ENCODE data around the gene DNAJC4. TPM values are rescaled to one million over a fixed set of nuclear protein-coding genes. Genes with fewer than 3 reads are reported as not detected.

The DNAJC4 gene
- total RNA-seq, 6 experiments from 2014 or later = 21.7 to 29.5 (median 23.2) TPM

DNA sequence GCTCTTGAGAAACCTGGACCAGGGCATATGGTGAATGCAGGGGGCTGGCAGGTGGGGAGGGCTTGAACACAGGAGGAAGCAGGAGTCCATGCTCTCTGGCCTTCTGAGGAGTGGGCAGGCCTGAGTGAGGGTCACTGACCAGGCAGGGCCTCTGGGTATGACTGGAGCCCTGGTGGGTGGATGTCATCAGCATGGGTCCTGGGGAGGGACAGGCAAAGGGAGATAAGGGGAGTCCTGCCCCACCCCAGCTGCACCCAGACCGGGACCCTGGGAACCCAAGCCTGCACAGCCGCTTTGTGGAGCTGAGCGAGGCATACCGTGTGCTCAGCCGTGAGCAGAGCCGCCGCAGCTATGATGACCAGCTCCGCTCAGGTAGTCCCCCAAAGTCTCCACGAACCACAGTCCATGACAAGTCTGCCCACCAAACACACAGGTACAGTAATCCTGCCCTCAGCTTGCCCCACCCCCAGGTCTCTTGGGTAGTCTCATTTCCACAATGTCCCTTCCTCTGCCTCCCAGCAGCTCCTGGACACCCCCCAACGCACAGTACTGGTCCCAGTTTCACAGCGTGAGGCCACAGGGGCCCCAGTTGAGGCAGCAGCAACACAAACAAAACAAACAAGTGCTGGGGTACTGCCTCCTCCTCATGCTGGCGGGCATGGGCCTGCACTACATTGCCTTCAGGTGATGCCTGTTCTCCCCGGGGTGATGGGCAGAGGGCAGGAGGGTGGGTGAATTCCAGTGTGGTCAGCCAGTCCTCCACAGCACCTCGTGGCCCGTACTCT, 2.0 kb downstream of the DNAJC4 start:
- no peaks in the 10 kb centered on the region for H3K9me3 Mint-ChIP-seq
- H3K36me3 Mint-ChIP-seq (ENCODE audit: low read depth) = no peaks in the 10 kb centered on the region
- no peak overlapping the region; the same call in 1 of the 2 replicates for H3K4me3 Mint-ChIP-seq
- TF ChIP-seq, protein P1, sequence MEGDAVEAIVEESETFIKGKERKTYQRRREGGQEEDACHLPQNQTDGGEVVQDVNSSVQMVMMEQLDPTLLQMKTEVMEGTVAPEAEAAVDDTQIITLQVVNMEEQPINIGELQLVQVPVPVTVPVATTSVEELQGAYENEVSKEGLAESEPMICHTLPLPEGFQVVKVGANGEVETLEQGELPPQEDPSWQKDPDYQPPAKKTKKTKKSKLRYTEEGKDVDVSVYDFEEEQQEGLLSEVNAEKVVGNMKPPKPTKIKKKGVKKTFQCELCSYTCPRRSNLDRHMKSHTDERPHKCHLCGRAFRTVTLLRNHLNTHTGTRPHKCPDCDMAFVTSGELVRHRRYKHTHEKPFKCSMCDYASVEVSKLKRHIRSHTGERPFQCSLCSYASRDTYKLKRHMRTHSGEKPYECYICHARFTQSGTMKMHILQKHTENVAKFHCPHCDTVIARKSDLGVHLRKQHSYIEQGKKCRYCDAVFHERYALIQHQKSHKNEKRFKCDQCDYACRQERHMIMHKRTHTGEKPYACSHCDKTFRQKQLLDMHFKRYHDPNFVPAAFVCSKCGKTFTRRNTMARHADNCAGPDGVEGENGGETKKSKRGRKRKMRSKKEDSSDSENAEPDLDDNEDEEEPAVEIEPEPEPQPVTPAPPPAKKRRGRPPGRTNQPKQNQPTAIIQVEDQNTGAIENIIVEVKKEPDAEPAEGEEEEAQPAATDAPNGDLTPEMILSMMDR (IDR thresholded peaks at IDR 0.05) = no peak
- H3K4me1 Mint-ChIP-seq (ENCODE audit: low read depth) = peaks cover 26% of the 10 kb centered on the region
- no peak overlapping the region for H3K27ac Mint-ChIP-seq
- no peak for DNase-seq
- no peaks in the 10 kb centered on the region; the same call in 1 of the 2 replicates for H3K27me3 Mint-ChIP-seq (ENCODE audit: insufficient read depth)

DNA sequence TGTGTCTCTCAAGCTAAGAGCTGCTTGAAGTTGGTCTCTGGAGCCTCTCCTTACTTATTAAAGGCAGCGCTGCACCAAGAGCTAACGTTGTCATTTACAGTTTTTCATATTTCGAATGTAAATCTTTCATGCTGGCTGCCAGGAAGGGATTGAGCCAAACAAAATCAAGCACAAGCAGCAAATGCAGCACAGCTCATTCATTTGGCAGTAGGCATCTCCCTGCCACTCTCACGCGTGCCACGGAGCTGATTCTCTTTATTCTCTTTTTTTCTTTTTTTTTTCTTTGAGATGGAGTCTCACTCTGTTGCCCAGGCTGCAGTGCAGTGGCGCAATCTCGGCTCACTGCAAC, 2.6 kb downstream of the DNAJC4 start:
- no peak for DNase-seq
- no peak overlapping the region for H3K27ac Mint-ChIP-seq
- H3K27me3 Mint-ChIP-seq (ENCODE audit: insufficient read depth) = no peaks in the 10 kb centered on the region
- no peaks in the 10 kb centered on the region for H3K36me3 Mint-ChIP-seq (ENCODE audit: low read depth)
- TF ChIP-seq, protein P1 (IDR thresholded peaks at IDR 0.05) = no peak
- H3K4me3 Mint-ChIP-seq = no peak overlapping the region
- peaks cover 22% of the 10 kb centered on the region for H3K4me1 Mint-ChIP-seq (ENCODE audit: low read depth)
- no peaks in the 10 kb centered on the region for H3K9me3 Mint-ChIP-seq

DNA sequence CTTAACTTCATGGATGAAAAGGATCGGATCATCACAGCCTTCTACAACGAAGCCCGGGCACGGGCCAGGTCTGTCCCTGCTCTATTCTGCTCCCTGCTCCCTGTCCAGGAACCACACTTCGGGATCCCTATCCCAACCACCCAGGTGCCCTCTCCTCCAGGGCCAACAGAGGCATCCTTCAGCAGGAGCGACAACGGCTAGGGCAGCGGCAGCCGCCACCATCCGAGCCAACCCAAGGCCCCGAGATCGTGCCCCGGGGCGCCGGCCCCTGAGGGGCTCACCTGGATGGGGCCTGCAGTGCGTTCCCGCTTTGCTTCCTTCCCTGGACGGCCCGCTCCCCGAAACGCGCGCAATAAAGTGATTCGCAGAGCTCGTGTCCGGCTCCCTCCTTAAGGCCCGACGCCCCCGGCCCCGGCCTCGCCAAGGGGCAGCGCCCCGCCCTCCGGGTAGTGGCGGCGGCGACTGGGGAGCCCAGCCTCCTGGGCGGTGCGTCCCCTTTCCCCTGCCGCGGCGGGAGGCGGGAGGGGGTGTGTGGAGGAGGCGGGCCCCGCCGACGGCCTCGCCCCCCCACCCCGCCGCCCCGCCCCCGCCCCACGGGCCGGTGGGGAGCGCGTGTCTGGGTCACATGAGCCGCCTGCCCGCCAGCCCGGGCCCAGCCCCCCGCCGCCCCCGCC, 3.7 kb downstream of the DNAJC4 start, which contains the start of gene VEGFB:
VEGFB (plus strand) TSS at position 672 of the 674 bp plus-strand sequence. CDS start 250 bp downstream, outside the sequence.
- no peaks in the 10 kb centered on the region for H3K9me3 Mint-ChIP-seq
- no peaks in the 10 kb centered on the region for H3K27me3 Mint-ChIP-seq (ENCODE audit: insufficient read depth)
- H3K27ac Mint-ChIP-seq = peak within 1 kb of the TSS; percentile 26; the same call in 1 of the 2 replicates
- no peak for DNase-seq
- TF ChIP-seq, protein P1 (IDR thresholded peaks at IDR 0.05) = no peak
- H3K36me3 Mint-ChIP-seq (ENCODE audit: low read depth) = no peaks in the 10 kb centered on the region
- peak within 1 kb of the TSS; percentile 84 for H3K4me3 Mint-ChIP-seq
- H3K4me1 Mint-ChIP-seq (ENCODE audit: low read depth) = peaks cover 22% of the 10 kb centered on the region

DNA sequence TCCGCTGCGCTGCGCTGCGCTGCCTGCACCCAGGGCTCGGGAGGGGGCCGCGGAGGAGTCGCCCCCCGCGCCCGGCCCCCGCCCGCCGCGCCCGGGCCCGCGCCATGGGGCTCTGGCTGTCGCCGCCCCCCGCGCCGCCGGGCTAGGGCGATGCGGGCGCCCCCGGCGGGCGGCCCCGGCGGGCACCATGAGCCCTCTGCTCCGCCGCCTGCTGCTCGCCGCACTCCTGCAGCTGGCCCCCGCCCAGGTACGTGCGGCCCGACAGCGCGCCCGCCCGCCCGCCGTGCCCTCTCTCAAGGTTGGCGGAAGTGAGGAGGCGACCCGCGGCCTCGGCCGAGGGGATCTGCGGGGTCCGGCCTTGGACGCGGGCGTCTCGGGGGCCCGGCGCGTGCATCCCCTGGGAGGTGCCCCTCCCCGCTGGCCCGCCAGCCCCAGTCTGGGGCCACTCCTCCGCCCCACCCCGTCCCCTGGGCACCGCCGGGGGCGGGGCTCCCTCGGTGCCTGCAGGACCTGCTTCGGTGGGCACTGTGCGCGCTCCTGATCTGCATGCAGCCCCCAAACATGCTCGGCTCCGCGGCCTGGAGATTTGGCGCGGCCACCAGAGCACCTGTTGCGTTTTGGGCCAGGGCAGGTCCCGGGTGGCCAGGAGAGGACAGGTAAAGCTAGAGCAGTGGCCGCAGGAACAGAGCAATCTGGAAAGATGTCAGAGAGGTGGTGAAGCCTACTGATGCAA, 4.5 kb downstream of the DNAJC4 start:
- TF ChIP-seq, protein P1 (IDR thresholded peaks at IDR 0.05) = peak; percentile 30
- no peak overlapping the region for H3K27ac Mint-ChIP-seq
- H3K4me3 Mint-ChIP-seq = peak overlapping the region; percentile 84
- DNase-seq = no peak
- H3K9me3 Mint-ChIP-seq = no peaks in the 10 kb centered on the region
- peaks cover 16% of the 10 kb centered on the region for H3K4me1 Mint-ChIP-seq (ENCODE audit: low read depth)
- H3K27me3 Mint-ChIP-seq (ENCODE audit: insufficient read depth) = no peaks in the 10 kb centered on the region
- no peaks in the 10 kb centered on the region for H3K36me3 Mint-ChIP-seq (ENCODE audit: low read depth)

DNA sequence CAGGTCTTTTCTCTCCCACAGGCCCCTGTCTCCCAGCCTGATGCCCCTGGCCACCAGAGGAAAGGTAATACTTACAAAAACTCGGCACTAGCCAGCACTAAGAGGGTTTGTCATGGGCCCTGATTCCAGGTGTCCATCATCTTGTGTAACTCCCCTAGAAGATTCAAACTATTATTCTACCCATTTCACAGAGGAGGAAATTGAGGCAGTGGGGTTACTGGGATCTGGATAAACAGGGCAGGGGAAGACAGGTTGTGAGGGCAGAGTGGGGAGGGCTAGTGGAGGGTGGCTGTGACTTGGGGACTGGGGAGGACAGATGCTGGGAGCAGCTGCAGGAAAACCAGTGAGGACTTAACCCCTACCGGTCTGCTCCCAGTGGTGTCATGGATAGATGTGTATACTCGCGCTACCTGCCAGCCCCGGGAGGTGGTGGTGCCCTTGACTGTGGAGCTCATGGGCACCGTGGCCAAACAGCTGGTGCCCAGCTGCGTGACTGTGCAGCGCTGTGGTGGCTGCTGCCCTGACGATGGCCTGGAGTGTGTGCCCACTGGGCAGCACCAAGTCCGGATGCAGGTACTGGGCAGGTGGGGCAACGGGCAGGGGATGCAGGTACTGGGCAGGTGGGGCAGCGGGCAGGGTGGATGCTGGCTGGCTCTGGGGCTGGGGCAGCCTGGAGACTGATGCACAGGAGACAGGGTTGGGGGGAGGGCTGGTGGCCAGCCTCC, 5.3 kb downstream of the DNAJC4 start:
- Mint-ChIP-seq H3K27me3 (ENCODE audit: insufficient read depth) (no peaks in the 10 kb centered on the region), H3K27ac (no peak overlapping the region), H3K36me3 (ENCODE audit: low read depth) (no peaks in the 10 kb centered on the region), H3K4me3 (peak overlapping the region; percentile 84), H3K4me1 (ENCODE audit: low read depth) (peaks cover 22% of the 10 kb centered on the region), H3K9me3 (no peaks in the 10 kb centered on the region)
- TF ChIP-seq, protein P1 (IDR thresholded peaks at IDR 0.05) = no peak
- no peak for DNase-seq
